ENCODE results near the gene MS4A2. TPM values are rescaled to one million over a fixed set of nuclear protein-coding genes. Genes with fewer than 3 reads are reported as not detected.
"Not testable (repeated sequence)": the region's sequence is repeated elsewhere in the genome, so short reads cannot be mapped to it uniquely, and the experiment has no call there.

The MS4A2 gene
- total RNA-seq = not detected in 2 replicates

DNA sequence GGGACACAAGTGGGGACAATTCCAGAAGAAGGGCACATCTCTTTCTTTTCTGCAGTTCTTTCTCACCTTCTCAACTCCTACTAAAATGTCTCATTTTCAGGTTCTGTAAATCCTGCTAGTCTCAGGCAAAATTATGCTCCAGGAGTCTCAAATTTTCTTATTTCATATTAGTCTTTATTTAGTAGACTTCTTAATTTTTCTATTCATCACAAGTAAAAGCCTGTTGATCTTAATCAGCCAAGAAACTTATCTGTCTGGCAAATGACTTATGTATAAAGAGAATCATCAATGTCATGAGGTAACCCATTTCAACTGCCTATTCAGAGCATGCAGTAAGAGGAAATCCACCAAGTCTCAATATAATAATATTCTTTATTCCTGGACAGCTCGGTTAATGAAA is at the start of gene MS4A2:
TSS of gene MS4A2 (plus strand) at position 301 of the 400 bp plus-strand sequence. CDS start 102 bp downstream, outside the sequence.
- no peaks in the 10 kb centered on the region for H3K36me3 Mint-ChIP-seq (ENCODE audit: low read depth)
- no peak within 1 kb of the TSS for H3K4me3 Mint-ChIP-seq
- intact Hi-C loops (cut with micrococcal nuclease) = no loop called here
- H3K4me1 Mint-ChIP-seq (ENCODE audit: low read depth) = no peaks in the 10 kb centered on the region
- H3K9me3 Mint-ChIP-seq = no peaks in the 10 kb centered on the region
- no peak for DNase-seq (ENCODE audit: low spot score)
- no peak within 1 kb of the TSS for H3K27ac Mint-ChIP-seq
- H3K27me3 Mint-ChIP-seq (ENCODE audit: insufficient read depth) = peaks cover 2% of the 10 kb centered on the region

DNA sequence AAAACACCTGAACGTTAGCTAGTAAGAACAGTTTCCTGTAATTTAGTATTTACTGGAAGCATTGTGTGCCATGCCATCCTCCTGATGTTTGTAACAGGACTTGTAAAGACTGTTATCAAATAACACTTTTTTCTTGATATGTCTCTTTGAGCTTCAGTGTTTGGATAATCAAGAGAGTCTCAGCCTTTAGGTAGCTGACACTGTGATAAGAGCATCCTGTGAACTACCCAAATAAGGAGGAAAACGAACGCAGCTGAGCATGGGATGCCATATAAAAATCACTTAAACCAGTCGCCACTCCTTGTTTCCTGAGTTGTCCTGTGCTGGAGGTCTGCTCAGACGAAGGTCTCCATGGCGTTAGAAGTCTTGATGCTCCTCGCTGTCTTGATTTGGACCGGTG is 48.4 kb upstream of the MS4A2 start, which contains the start of gene OOSP2:
TSS of gene OOSP2 (plus strand) at position 301 of the 400 bp plus-strand sequence. CDS start at position 352, 51 bp downstream.
- H3K27me3 Mint-ChIP-seq (ENCODE audit: insufficient read depth) = peaks cover 1% of the 10 kb centered on the region
- no peaks in the 10 kb centered on the region for H3K4me1 Mint-ChIP-seq (ENCODE audit: low read depth)
- no peak within 1 kb of the TSS for H3K4me3 Mint-ChIP-seq
- H3K27ac Mint-ChIP-seq = no peak within 1 kb of the TSS
- DNase-seq (ENCODE audit: low spot score) = no peak
- H3K9me3 Mint-ChIP-seq = no peaks in the 10 kb centered on the region
- H3K36me3 Mint-ChIP-seq (ENCODE audit: low read depth) = no peaks in the 10 kb centered on the region
- intact Hi-C loops (cut with micrococcal nuclease) = no loop called here

DNA sequence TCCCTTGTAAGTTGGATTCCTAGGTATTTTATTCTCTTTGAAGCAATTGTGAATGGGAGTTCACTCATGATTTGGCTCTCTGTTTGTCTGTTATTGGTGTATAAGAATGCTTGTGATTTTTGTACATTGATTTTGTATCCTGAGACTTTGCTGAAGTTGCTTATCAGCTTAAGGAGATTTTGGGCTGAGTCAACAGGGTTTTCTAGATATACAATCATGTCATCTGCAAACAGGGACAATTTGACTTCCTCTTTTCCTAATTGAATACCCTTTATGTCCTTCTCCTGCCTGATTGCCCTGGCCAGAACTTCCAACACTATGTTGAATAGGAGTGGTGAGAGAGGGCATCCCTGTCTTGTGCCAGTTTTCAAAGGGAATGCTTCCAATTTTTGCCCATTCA is 38.0 kb upstream of the MS4A2 start:
- intact Hi-C loops (cut with micrococcal nuclease); H3K4me1 Mint-ChIP-seq (ENCODE audit: low read depth); H3K36me3 Mint-ChIP-seq (ENCODE audit: low read depth); H3K27me3 Mint-ChIP-seq (ENCODE audit: insufficient read depth); H3K4me3 Mint-ChIP-seq; H3K27ac Mint-ChIP-seq; DNase-seq (ENCODE audit: low spot score); H3K9me3 Mint-ChIP-seq: not testable (repeated sequence)

DNA sequence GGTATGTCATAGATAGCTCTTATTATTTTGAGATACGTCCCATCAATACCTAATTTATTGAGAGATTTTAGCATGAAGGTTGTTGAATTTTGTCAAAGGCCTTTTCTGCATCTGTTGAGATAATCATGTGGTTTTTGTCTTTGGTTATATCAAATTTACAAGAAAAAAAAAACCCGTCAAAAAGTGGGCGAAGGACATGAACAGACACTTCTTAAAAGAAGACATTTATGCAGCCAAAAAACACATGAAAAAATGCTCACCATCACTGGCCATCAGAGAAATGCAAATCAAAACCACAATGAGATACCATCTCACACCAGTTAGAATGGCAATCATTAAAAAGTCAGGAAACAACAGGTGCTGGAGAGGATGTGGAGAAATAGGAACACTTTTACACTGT is 37.6 kb upstream of the MS4A2 start:
- H3K4me1 Mint-ChIP-seq (ENCODE audit: low read depth); H3K4me3 Mint-ChIP-seq; DNase-seq (ENCODE audit: low spot score); H3K27me3 Mint-ChIP-seq (ENCODE audit: insufficient read depth); H3K27ac Mint-ChIP-seq; H3K9me3 Mint-ChIP-seq; H3K36me3 Mint-ChIP-seq (ENCODE audit: low read depth); intact Hi-C loops (cut with micrococcal nuclease): not testable (repeated sequence)

DNA sequence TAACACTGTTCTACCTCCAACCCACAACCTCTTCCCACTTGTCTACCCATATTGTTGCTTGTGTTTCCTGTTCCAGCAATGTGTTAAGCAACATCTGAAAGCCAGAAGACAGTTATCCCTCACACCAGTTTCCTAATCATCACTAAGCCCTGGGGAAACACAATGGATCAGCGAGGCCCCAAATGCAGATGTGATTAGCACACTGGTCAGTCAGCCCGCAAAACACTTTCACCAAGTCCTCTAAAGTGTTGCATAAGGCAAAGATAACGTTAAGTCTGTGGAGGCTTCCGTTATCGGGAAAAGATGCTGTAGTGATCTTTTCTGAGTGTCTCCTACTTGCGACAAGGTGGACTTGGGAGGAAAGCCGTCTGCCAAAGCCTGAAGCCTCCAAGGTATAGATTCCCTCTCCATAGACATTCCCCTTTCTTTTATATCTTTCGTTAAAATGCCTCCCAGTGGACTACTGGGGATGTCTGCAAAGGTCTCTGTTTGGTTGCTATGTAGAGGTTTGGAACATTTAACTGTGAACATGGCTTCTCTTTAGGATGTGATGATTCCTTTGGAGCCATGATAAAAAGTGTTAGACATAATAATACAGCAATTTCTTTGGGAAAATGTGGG is 32.0 kb upstream of the MS4A2 start, which contains the start of gene MS4A3:
TSS of gene MS4A3 (plus strand) at position 317 of the 621 bp plus-strand sequence. CDS start 4,496 bp downstream, outside the sequence.
- intact Hi-C loops (cut with micrococcal nuclease) = no loop called here
- Mint-ChIP-seq H3K9me3 (peaks cover 3% of the 10 kb centered on the region), H3K27me3 (ENCODE audit: insufficient read depth) (no peaks in the 10 kb centered on the region), H3K4me1 (ENCODE audit: low read depth) (no peaks in the 10 kb centered on the region), H3K4me3 (no peak within 1 kb of the TSS), H3K36me3 (ENCODE audit: low read depth) (no peaks in the 10 kb centered on the region), H3K27ac (no peak within 1 kb of the TSS)
- DNase-seq (ENCODE audit: low spot score) = no peak

DNA sequence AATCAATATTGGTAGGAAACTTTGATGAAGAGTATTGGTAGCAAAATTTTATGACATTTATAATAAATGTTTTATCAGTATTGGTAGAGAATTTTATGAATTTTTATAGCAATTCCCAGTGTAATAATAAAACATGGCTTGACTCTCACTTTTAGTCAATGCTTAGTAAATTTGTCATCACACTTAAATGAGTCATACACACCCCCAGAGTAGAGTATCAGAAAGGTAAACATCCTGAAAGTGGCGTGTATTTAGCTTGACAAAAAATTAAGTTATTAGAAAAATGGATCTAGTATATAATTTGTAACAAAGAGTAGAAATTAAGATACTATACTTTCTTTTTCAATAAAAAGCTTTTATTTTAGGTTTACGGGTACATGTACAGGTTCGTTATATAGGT is 29.4 kb upstream of the MS4A2 start:
- no peak for DNase-seq (ENCODE audit: low spot score)
- Mint-ChIP-seq H3K4me1 (ENCODE audit: low read depth) (no peaks in the 10 kb centered on the region), H3K27me3 (ENCODE audit: insufficient read depth) (no peaks in the 10 kb centered on the region), H3K4me3 (no peak overlapping the region), H3K36me3 (ENCODE audit: low read depth) (no peaks in the 10 kb centered on the region), H3K9me3 (peaks cover 3% of the 10 kb centered on the region), H3K27ac (no peak overlapping the region)
- intact Hi-C loops (cut with micrococcal nuclease) = no loop called here

DNA sequence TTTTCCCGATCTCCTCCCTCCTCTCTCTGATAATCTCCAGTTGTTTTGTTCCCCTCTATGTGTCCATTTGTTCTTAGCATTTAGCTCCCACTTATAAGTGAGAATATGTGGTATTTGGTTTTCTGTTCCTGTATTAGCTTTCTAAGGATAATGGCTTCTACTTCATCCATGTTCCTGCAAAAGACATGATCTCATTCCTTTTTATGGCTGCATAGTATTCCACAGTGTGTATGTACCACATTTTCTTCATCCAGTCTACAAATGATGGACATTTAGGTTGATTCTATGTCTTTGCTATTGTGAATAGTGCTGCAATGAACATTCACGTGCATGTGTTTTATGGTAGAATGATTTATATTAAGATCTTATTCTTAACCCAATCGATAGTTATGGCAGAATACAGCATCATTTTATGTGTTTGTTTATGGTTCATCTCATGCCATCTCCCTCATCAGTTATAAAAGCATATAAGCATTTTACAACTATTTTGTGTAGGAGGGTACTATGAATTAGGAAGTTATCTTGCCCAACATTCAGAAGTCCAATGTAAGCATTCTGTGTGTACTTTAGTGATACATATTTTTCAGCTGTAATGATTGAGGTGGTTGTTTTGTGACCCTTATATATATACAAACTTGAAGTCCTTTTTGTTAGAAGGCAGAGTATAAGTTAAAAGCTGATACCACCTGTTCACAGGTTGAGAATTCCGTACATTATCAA is 28.8 kb upstream of the MS4A2 start:
- no peak for DNase-seq (ENCODE audit: low spot score)
- intact Hi-C loops (cut with micrococcal nuclease) = no loop called here
- H3K4me3 Mint-ChIP-seq = no peak overlapping the region
- H3K36me3 Mint-ChIP-seq (ENCODE audit: low read depth) = no peaks in the 10 kb centered on the region
- H3K27me3 Mint-ChIP-seq (ENCODE audit: insufficient read depth) = no peaks in the 10 kb centered on the region
- peaks cover 3% of the 10 kb centered on the region for H3K9me3 Mint-ChIP-seq
- H3K27ac Mint-ChIP-seq = no peak overlapping the region
- H3K4me1 Mint-ChIP-seq (ENCODE audit: low read depth) = no peaks in the 10 kb centered on the region

DNA sequence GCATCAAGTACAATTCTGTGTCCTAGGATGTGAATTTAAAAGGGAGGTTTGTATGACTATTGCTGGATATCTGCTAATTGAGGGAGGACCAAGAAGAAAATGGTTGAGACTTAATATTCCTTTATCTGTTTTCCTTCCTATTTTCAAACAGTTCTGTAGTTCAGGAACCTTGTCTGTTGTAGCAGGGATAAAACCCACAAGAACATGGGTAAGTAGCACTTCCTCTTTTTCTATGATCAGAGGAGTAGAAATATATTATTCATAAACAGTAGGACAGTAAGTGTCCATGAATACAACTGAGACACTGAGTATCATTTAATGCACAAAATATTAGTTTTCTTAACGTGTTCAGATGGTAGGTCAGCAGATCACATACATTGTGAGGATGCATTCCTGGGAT is 24.4 kb upstream of the MS4A2 start:
- intact Hi-C loops (cut with micrococcal nuclease) = no loop called here
- H3K4me1 Mint-ChIP-seq (ENCODE audit: low read depth) = no peaks in the 10 kb centered on the region
- H3K27me3 Mint-ChIP-seq (ENCODE audit: insufficient read depth) = no peaks in the 10 kb centered on the region
- H3K36me3 Mint-ChIP-seq (ENCODE audit: low read depth) = no peaks in the 10 kb centered on the region
- no peak for DNase-seq (ENCODE audit: low spot score)
- H3K9me3 Mint-ChIP-seq = peaks cover 3% of the 10 kb centered on the region
- H3K4me3 Mint-ChIP-seq = no peak overlapping the region
- no peak overlapping the region for H3K27ac Mint-ChIP-seq

DNA sequence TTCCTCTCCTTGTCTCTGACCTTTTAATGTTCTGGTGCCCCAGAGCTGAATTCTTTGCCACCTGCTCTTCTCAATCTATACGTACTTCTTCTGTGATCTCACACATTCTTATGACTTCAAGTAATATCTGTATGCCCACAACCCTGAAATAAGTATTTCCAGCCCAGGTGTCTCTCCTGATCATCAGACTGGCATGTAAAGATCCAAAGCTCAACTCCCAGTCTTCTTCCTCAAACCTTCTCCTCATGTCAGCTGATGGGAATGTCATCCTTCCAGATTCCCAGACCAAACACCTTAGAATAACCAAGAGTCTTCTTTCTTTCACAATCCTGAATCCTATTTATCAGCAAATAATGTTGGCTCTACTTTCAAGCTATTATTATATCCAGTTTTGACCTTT is 22.7 kb upstream of the MS4A2 start:
- Mint-ChIP-seq H3K27ac (no peak overlapping the region), H3K4me3 (no peak overlapping the region), H3K36me3 (ENCODE audit: low read depth) (no peaks in the 10 kb centered on the region), H3K4me1 (ENCODE audit: low read depth) (no peaks in the 10 kb centered on the region), H3K27me3 (ENCODE audit: insufficient read depth) (no peaks in the 10 kb centered on the region), H3K9me3 (no peaks in the 10 kb centered on the region)
- DNase-seq (ENCODE audit: low spot score) = no peak
- intact Hi-C loops (cut with micrococcal nuclease) = no loop called here

DNA sequence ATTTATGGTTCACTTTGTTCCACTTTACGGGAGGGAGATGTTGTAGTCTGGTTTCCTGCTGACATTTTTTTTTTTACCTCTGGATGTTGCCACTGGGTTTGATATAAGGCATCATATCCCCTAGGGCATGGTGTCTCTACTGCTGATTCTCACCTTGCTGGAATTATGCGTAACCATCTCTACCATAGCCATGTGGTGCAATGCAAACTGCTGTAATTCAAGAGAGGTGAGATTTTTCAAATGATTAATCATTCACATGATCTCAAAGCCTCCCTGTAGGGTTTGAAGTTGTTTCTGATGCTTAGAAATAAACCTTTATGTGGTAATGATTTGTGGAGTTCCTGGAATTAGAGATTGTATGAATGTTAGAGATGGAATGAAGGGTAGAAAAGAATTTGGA is 19.0 kb upstream of the MS4A2 start:
- Mint-ChIP-seq H3K4me1 (ENCODE audit: low read depth) (no peaks in the 10 kb centered on the region), H3K27me3 (ENCODE audit: insufficient read depth) (no peaks in the 10 kb centered on the region), H3K4me3 (no peak overlapping the region), H3K9me3 (no peaks in the 10 kb centered on the region), H3K36me3 (ENCODE audit: low read depth) (no peaks in the 10 kb centered on the region), H3K27ac (no peak overlapping the region)
- intact Hi-C loops (cut with micrococcal nuclease) = no loop called here
- no peak for DNase-seq (ENCODE audit: low spot score)

DNA sequence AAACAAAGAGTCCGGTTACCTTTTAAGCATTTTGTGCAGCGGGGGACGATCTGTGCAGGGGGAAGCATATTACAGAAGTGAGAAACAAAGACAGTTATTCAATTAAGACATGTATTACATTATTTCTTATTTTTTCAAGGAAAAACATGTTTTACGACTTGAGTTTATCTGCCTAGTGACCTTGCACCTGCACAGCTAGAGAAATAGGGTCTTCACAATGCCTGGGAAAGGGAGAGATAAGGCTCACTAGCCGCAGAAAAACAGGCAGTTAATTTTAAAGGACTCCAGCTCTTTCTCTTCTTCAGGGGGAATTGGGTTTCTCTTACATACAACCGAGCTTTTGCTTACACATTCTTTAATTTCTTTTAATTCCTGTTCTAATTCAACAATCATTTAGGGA is 16.8 kb upstream of the MS4A2 start:
- H3K4me1 Mint-ChIP-seq (ENCODE audit: low read depth); H3K9me3 Mint-ChIP-seq; intact Hi-C loops (cut with micrococcal nuclease); H3K27ac Mint-ChIP-seq; H3K36me3 Mint-ChIP-seq (ENCODE audit: low read depth); H3K4me3 Mint-ChIP-seq; DNase-seq (ENCODE audit: low spot score); H3K27me3 Mint-ChIP-seq (ENCODE audit: insufficient read depth): not testable (repeated sequence)

DNA sequence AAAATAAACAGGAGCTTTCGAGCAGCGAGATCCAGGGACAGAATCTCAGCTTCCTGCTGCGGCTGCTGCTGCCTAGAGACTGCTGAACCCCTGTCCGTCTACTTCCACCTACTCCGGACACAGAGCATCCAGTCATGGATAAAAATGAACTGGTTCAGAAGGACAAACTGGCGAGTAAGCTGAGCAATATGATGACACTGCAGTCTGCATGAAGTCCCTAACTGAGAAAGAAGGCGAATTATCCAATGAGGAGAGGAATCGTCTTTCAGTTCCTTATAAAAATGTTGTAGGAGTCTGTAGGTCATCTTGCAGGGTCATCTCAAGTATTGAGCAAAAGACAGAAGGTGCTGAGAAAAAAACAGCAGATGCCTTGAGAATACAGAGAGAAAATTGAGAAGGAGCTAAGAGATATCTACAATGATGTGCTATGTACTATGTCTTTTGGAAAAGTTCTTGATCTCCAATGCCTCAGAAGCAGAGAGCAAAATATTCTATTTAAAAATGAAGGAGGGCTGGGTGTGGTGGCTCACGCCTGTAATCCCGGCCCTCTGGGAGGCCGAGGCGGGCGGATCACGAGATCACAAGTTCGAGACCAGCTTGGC is 11.1 kb upstream of the MS4A2 start:
- Mint-ChIP-seq H3K4me3 (no peak overlapping the region), H3K4me1 (ENCODE audit: low read depth) (no peaks in the 10 kb centered on the region), H3K36me3 (ENCODE audit: low read depth) (no peaks in the 10 kb centered on the region), H3K27ac (no peak overlapping the region), H3K27me3 (ENCODE audit: insufficient read depth) (no peaks in the 10 kb centered on the region), H3K9me3 (no peaks in the 10 kb centered on the region)
- no peak for DNase-seq (ENCODE audit: low spot score)
- intact Hi-C loops (cut with micrococcal nuclease) = no loop called here

DNA sequence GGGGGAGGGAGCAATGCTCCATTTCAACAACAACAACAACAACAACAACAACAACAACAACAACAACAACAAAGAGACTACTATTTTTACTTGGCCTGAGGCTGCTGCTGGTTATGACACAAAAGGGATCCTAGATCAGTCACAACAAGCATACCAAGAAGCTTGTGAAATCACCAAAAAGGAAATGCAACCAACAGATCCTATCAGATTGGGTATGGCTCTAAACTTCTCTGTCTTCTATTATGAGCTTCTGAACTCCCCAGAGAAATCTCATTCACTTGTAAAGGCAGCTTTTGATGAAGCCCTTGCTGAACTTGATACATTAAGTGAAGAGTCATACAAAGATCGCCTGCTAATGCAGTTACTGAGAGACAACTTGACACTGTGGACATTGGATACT is 10.5 kb upstream of the MS4A2 start:
- intact Hi-C loops (cut with micrococcal nuclease) = no loop called here
- Mint-ChIP-seq H3K9me3 (no peaks in the 10 kb centered on the region), H3K36me3 (ENCODE audit: low read depth) (no peaks in the 10 kb centered on the region), H3K27ac (no peak overlapping the region), H3K4me1 (ENCODE audit: low read depth) (no peaks in the 10 kb centered on the region), H3K27me3 (ENCODE audit: insufficient read depth) (no peaks in the 10 kb centered on the region), H3K4me3 (no peak overlapping the region)
- DNase-seq (ENCODE audit: low spot score) = no peak

Data from activated T-helper 1 cell treated with anti-CD3 and anti-CD28 coated beads, Interleukin-12 subunit alpha, Interleukin-12 subunit beta, Interleukin-2, Interleukin-4 antibody, amounts not matched to agents 30 ng/mL and 10 ng/mL and 1 ng/mL, durations not matched to agents 14 hours and 24 hours and 36 hours (primary cell).